Body of pancreas (tissue), 4 donors: ENCODE measurements around the gene NELFE. TPM values are rescaled to one million over a fixed set of nuclear protein-coding genes. Genes with fewer than 3 reads are reported as not detected.

Experiments
- ATAC-seq: fragments of 150-250 bp; one replicate; pipeline ENCODE4 v1.9.1; 2016
- DNase-seq, 4 donors: peaks; one replicate each; pipeline ENCODE4 v3.0.0-alpha.2; 2019
- H3K27ac ChIP-seq, 4 donors: fragments of 200-600 bp; sonication (generic); 1 replicate in 3 of 4; 2 replicates in 1 of 4; pipeline versions ENCODE4 v1.5.1 to v1.6.1; 2016 to 2019; ENCODE audit warnings: mild to moderate bottlenecking in 1 of 4, mixed read lengths in 1 of 4, moderate library complexity in 1 of 4
- H3K27me3 ChIP-seq, 2 donors: fragments of 200-600 bp; sonication (generic); one replicate each; pipeline ENCODE4 v1.6.0; 2016; ENCODE audit warnings: mild to moderate bottlenecking in 1 of 2
- H3K36me3 ChIP-seq, 2 donors: fragments of 200-600 bp; sonication (generic); replicated peaks in 1 of 2; 2 replicates each; pipeline ENCODE4 v1.5.1; 2016; ENCODE audit warnings: low read depth in 2 of 2; ENCODE audit not compliant: insufficient read depth in 1 of 2
- H3K4me1 ChIP-seq: fragments of 200-600 bp; sonication (generic); one replicate; pipeline ENCODE4 v1.6.0; 2016
- H3K4me3 ChIP-seq, 2 donors: fragments of 200-600 bp; sonication (generic); 1 replicate in 1 of 2; 2 replicates in 1 of 2; pipeline ENCODE4 v1.5.1; 2016 to 2019
- H3K9me3 ChIP-seq, 3 donors: fragments of 200-600 bp; sonication (generic); 1 replicate in 2 of 3; 2 replicates in 1 of 3; pipeline ENCODE4 v1.5.1; 2016
- CTCF ChIP-seq, 7 experiments: fragments of 450-650 bp in 4 of 7; fragments of 200-600 bp in 3 of 7; sonication (generic) in 3 of 7; IDR thresholded peaks; one replicate each; pipeline ENCODE4 v1.5.1; 2016 to 2019; ENCODE audit warnings: antibody characterized with exemption in 7 of 7
- POLR2A ChIP-seq, 3 donors: fragments of 450-650 bp; IDR thresholded peaks; one replicate each; pipeline ENCODE4 v1.6.1; 2016; ENCODE audit warnings: antibody characterized with exemption in 3 of 3, mild to moderate bottlenecking in 2 of 3
- WGBS, 2 donors: methylation state at CpG; one replicate each; pipeline ENCODE4 v1.1.5; 2017; 5-methylcytosine and 5-hydroxymethylcytosine counted together
- intact Hi-C: fragments of 100-400 bp; cut with DNase I; formaldehyde crosslinking; loops from one replicate; pipeline ENCODE4 v1.15.1; 2023
- total RNA-seq, 2 donors: library from RNA; depleted of rRNA; stranded (reverse); fragments of >200 nt; gene quantifications; one replicate each; pipeline ENCODE4 v1.1.0, GENCODE V29; 2016

Gene NELFE
- total RNA-seq, 2 donors from 2014 or later, result 38.9 to 39.9 TPM

DNA sequence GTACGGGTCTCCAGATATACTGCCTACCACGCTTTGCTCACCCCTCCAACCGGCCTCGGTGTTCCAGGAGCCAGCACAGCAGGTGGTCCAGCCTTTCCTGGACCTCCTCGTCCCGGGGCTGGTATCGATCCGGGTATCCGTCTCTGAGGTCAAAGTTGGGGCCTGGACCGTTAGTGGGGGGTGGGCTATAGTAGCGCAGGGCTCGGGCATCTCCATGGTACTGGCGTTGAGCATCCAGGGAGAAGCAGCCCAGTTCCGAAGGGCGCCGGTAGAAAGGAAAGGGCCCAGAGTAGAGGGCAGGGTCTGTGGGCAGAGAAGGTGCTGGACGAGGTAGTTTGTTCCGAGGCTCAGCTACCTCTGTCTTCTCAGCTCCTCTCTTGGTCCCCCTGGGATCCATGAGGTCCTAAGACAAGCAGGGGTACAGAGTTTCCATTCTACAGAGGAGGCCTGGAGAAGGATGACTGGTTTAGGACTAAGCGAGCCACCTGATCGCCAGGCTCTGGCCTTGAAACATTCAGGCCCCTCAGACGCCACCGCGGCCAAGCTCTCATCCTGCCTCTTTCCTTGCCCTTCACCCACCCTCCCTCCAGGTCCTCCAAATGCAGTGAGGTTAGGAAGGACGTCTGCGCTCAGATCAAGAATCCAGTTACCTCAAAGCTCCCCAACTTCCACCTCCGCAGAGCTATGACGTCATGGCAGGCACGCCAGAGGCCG, 12.7 kb upstream of the NELFE start:
- Histone ChIP-seq H3K4me1 (peaks cover 30% of the 10 kb centered on the region), H3K36me3 (peaks cover 0 to 13% of the 10 kb centered on the region in 2 donors), H3K27ac (peak overlapping the region; percentile 85 to 96 (median 95)), H3K27me3 (no peaks in the 10 kb centered on the region), H3K9me3 (no peaks in the 10 kb centered on the region), H3K4me3 (peak overlapping the region; percentile 47 to 49)
- no peak for TF ChIP-seq POLR2A (IDR thresholded peaks at IDR 0.05)
- TF ChIP-seq CTCF (IDR thresholded peaks at IDR 0.05), result peak in 1 of 7 experiments; percentile 10
- ATAC-seq (no peak), DNase-seq (peak in 2 of 4 donors; percentile 13 to 32)
- WGBS, 2 donors, result 7 to 20% methylated on average over 28 to 29 of the region's 29 CpGs
- intact Hi-C loops, result no loop called here

- Histone ChIP-seq H3K27ac (peak overlapping the region; percentile 85 to 96 (median 95)), H3K9me3 (no peaks in the 10 kb centered on the region), H3K36me3 (peaks cover 0 to 15% of the 10 kb centered on the region in 2 donors), H3K4me3 (peak overlapping the region in 1 of 2 donors; percentile 49), H3K27me3 (no peaks in the 10 kb centered on the region), H3K4me1 (peaks cover 30% of the 10 kb centered on the region)
- DNase-seq, result peak; percentile 54 to 69 (median 60)
- 29 to 46% methylated on average over 18 of the region's 18 CpGs for WGBS, 2 donors
- intact Hi-C loops, result no loop called here
- TF ChIP-seq CTCF (IDR thresholded peaks at IDR 0.05), result no peak
- peak in 2 of 3 donors; percentile 37 for TF ChIP-seq POLR2A (IDR thresholded peaks at IDR 0.05)
- ATAC-seq, result no peak
Observed at GRCh38 chr6:31970604-31971271, 12.0 kb upstream of the NELFE start.

DNA sequence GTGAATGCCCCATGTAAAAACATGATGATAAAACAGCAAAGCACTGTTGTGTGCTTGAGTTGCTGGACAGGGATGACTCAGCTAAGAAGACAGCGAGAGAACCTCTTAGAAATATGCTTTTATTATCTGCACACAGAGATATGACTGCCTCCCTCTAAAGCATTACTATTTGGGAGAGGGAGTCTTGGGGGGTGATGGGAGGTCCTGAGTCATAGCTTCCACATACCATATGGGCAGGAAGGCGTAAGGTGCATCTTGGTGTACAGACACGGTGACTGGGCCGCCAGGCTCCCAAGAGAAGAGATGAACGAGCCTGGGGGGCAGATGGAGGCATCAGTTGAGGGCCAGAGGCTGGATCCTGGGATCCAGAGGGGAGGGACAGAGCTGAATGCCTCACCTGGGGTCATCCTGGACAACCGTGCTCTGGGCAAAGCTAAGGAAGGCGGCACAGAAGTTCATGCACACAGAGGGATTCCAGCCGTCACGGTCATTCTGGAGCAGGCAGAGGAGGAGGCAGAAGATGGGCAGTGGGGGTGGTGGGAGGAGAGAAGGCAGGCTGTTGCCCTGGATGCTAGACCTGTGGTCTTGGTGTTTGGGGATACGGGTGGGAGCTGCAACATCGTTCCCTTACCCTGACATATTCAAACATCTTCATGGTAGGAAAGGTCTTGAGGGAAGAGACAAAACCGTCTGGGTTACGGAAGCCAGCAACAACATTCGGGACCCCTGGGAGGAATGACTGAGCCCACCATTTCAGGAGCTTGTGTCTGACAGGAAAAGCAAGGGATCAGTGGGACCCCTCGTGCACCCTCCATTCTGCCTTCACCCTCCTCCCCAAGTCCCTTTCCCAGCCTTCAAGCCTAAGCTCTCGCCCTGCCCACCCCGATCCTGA, 11.2 kb upstream of the NELFE start:
- Histone ChIP-seq H3K9me3 (no peaks in the 10 kb centered on the region), H3K27me3 (no peaks in the 10 kb centered on the region), H3K27ac (peak overlapping the region in 2 of 4 donors; percentile 95), H3K4me3 (no peak overlapping the region), H3K4me1 (peaks cover 30% of the 10 kb centered on the region), H3K36me3 (peaks cover 0 to 17% of the 10 kb centered on the region in 2 donors)
- ATAC-seq (no peak), DNase-seq (no peak)
- 67 to 74% methylated on average over 17 of the region's 17 CpGs for WGBS, 2 donors
- intact Hi-C loops, result no loop called here
- TF ChIP-seq POLR2A (IDR thresholded peaks at IDR 0.05), result no peak
- no peak for TF ChIP-seq CTCF (IDR thresholded peaks at IDR 0.05)

DNA sequence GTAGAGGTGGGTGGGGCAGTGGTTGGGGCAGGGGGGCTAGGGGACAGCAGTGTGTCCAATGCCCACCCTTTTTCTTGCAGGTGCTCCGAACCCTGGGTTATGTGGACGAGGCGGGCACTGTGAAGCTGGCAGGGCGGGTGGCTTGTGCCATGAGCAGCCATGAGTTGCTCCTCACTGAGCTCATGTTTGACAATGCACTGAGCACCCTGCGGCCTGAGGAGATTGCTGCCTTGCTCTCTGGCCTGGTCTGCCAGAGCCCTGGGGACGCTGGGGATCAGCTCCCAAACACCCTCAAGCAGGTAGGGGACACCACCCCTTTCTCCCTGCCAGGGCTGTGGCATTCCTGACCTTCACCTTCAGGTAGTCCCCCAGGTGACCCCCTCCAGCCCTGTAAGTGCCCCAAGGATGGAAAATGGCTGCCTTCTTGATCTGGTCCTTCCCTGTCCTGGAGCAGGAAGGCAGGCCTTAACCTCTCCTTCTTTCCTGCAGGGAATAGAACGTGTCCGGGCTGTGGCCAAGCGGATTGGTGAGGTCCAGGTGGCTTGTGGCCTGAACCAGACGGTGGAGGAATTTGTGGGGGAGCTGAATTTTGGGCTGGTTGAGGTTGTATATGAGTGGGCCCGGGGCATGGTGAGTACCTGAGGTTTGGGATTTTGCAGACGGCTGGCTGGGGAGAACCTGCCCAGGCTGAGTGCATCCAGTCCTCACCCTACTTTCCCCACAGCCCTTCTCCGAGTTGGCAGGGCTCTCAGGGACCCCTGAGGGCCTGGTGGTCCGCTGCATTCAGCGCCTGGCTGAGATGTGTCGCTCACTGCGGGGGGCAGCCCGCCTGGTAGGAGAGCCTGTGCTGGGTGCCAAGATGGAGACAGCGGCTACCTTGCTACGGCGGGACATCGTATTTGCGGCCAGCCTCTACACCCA, 10.3 kb upstream of the NELFE start:
- peaks cover 30% of the 10 kb centered on the region for H3K4me1 ChIP-seq
- ATAC-seq, result no peak
- H3K36me3 ChIP-seq, result peaks cover 0 to 22% of the 10 kb centered on the region in 2 donors
- 88 to 91% methylated on average over 14 to 23 of the region's 23 CpGs for WGBS, 2 donors
- H3K27me3 ChIP-seq, result no peaks in the 10 kb centered on the region
- no peak for TF ChIP-seq POLR2A (IDR thresholded peaks at IDR 0.05)
- TF ChIP-seq CTCF (IDR thresholded peaks at IDR 0.05), result no peak
- DNase-seq, result no peak
- intact Hi-C loops, result no loop called here
- H3K4me3 ChIP-seq, result no peak overlapping the region
- H3K27ac ChIP-seq, result no peak overlapping the region
- H3K9me3 ChIP-seq, result no peaks in the 10 kb centered on the region
